H1 (cell line): ENCODE data around the gene HOXD4. TPM values are rescaled to one million over a fixed set of nuclear protein-coding genes. Genes with fewer than 3 reads are reported as not detected.
A peak's percentile ranks its signal among the peaks of the same experiment; 100 is the strongest.

ENCODE experiments used
- CTCF ChIA-PET: fragments of 300-600 bp; sonication (Branson Sonifier 250); formaldehyde crosslinking; loops from one replicate; lab custom pipeline; 2021; ENCODE audit not compliant: partially characterized antibody; lab: Charles Lee
- POLR2A ChIA-PET: fragments of 300-600 bp; sonication (Branson Sonifier 250); formaldehyde crosslinking; loops from one replicate; lab custom pipeline; 2021; ENCODE audit warnings: inconsistent platforms; ENCODE audit not compliant: partially characterized antibody; lab: Charles Lee
- DNase-seq, 2 experiments: peaks; one replicate each; pipeline versions ENCODE4 v3.0.0 to v3.0.0-alpha.2; 2010 to 2022; ENCODE audit warnings: low spot score in 2 of 2, low read depth in 1 of 2, mixed read lengths in 1 of 2
- FAIRE-seq: peaks from 2 replicates; lab custom pipeline; 2011; peaks lifted over from hg19 to GRCh38; lab: Jason Lieb, UNC
- H2AFZ ChIP-seq: 2 replicates; pipeline ENCODE4 v1.8.1; 2012; ENCODE audit warnings: low read length, inconsistent platforms
- H2AK5ac ChIP-seq: 2 replicates; pipeline ENCODE4 v1.6.1; 2013; ENCODE audit warnings: low read depth, low read length
- H2BK120ac ChIP-seq: replicated peaks from 2 replicates; pipeline ENCODE3; 2013; ENCODE audit warnings: low read depth, low read length, inconsistent platforms
- H2BK12ac ChIP-seq: 2 replicates; pipeline ENCODE4 v1.6.1; 2013; ENCODE audit warnings: low read depth, low read length
- H2BK15ac ChIP-seq: 2 replicates; pipeline ENCODE4 v1.6.1; 2013; ENCODE audit warnings: low read length
- H2BK20ac ChIP-seq: 2 replicates; pipeline ENCODE4 v1.6.1; 2013; ENCODE audit warnings: low read length
- H2BK5ac ChIP-seq: 2 replicates; pipeline ENCODE4 v1.6.1; 2013; ENCODE audit warnings: low read depth, low read length
- H3K14ac ChIP-seq: 2 replicates; pipeline ENCODE4 v1.6.1; 2013; ENCODE audit warnings: inconsistent platforms; ENCODE audit not compliant: insufficient read length
- H3K18ac ChIP-seq: 2 replicates; pipeline ENCODE4 v1.6.1; 2013; ENCODE audit warnings: low read length; ENCODE audit errors: extremely low read depth
- H3K23ac ChIP-seq: 2 replicates; pipeline ENCODE4 v1.6.1; 2013; ENCODE audit warnings: inconsistent platforms; ENCODE audit not compliant: insufficient read length
- H3K23me2 ChIP-seq: 2 replicates; pipeline ENCODE4 v1.6.1; 2013; ENCODE audit warnings: low read depth, low read length
- H3K27ac ChIP-seq: 2 replicates; pipeline ENCODE4 v1.6.1; 2011; ENCODE audit warnings: low read depth, low read length, inconsistent platforms
- H3K27me3 ChIP-seq, 4 experiments: replicated peaks in 1 of 4; 1 replicate in 1 of 4; 2 replicates in 3 of 4; pipeline versions ENCODE4 v1.6.1 to v1.8.1; 2011 to 2013; ENCODE audit warnings: low read length in 3 of 4, mild to moderate bottlenecking in 3 of 4, inconsistent platforms in 2 of 4, mixed read lengths in 2 of 4, moderate library complexity in 1 of 4; ENCODE audit not compliant: control insufficient read depth in 3 of 4, insufficient read depth in 3 of 4; ENCODE audit errors: extremely low read depth in 1 of 4
- H3K36me3 ChIP-seq, 4 experiments: 2 replicates each; pipeline versions ENCODE4 v1.6.1 to v1.8.1; 2011 to 2013; ENCODE audit warnings: mild to moderate bottlenecking in 4 of 4, low read length in 3 of 4, moderate library complexity in 2 of 4, control low read depth in 1 of 4, inconsistent platforms in 1 of 4; ENCODE audit not compliant: insufficient read depth in 4 of 4, control insufficient read depth in 2 of 4
- H3K4ac ChIP-seq: replicated peaks from 2 replicates; pipeline ENCODE3; 2013; ENCODE audit warnings: low read length, low read depth, mixed read lengths, inconsistent platforms; ENCODE audit not compliant: insufficient read length
- H3K4me1 ChIP-seq, 4 experiments: replicated peaks in 1 of 4; 1 replicate in 1 of 4; 2 replicates in 3 of 4; pipeline versions ENCODE4 v1.6.1 to v1.8.1; 2011 to 2013; ENCODE audit warnings: low read length in 3 of 4, inconsistent platforms in 2 of 4, mixed read lengths in 1 of 4; ENCODE audit not compliant: insufficient read depth in 4 of 4, control insufficient read depth in 3 of 4
- H3K4me2 ChIP-seq, 2 experiments: 2 replicates each; pipeline versions ENCODE4 v1.6.1 to v1.8.1; 2011 to 2013; ENCODE audit warnings: low read depth in 2 of 2, low read length in 2 of 2, control low read depth in 1 of 2, inconsistent platforms in 1 of 2, mild to moderate bottlenecking in 1 of 2; ENCODE audit not compliant: insufficient read depth in 1 of 2
- H3K4me3 ChIP-seq, 4 experiments: fragments of 200-600, 300-600 bp in 1 of 4; sonication (generic), shearing (Covaris generic), sonication (Bioruptor Twin) in 1 of 4; 2 replicates each; pipeline versions ENCODE4 v1.5.1 to v1.8.1; 2011 to 2016; ENCODE audit warnings: low read length in 4 of 4, low read depth in 3 of 4, control low read depth in 2 of 4, inconsistent platforms in 2 of 4, mild to moderate bottlenecking in 2 of 4, mixed read lengths in 1 of 4, moderate library complexity in 1 of 4; ENCODE audit not compliant: insufficient read depth in 2 of 4; ENCODE audit errors: extremely low read depth in 1 of 4
- H3K56ac ChIP-seq: replicated peaks from 2 replicates; pipeline ENCODE3; 2013; ENCODE audit warnings: low read depth, mild to moderate bottlenecking, mixed read lengths, low read length, inconsistent platforms; ENCODE audit not compliant: insufficient read length
- H3K79me1 ChIP-seq: 2 replicates; pipeline ENCODE4 v1.6.1; 2013; ENCODE audit warnings: low read depth, low read length, control low read depth
- H3K79me2 ChIP-seq, 2 experiments: 2 replicates each; pipeline versions ENCODE4 v1.6.1 to v1.8.1; 2012 to 2013; ENCODE audit warnings: low read length in 2 of 2, mild to moderate bottlenecking in 2 of 2, inconsistent platforms in 1 of 2; ENCODE audit not compliant: insufficient read depth in 2 of 2, control insufficient read depth in 1 of 2
- H3K9ac ChIP-seq, 4 experiments: replicated peaks in 1 of 4; 1 replicate in 1 of 4; 2 replicates in 3 of 4; pipeline versions ENCODE4 v1.6.1 to v1.8.1; 2011 to 2013; ENCODE audit warnings: low read depth in 3 of 4, low read length in 3 of 4, control low read depth in 2 of 4, mild to moderate bottlenecking in 2 of 4, moderate library complexity in 2 of 4, inconsistent platforms in 1 of 4; ENCODE audit errors: extremely low read depth in 1 of 4
- H3K9me3 ChIP-seq, 2 experiments: 2 replicates each; pipeline versions ENCODE4 v1.6.1 to v1.8.1; 2012 to 2013; ENCODE audit warnings: mild to moderate bottlenecking in 2 of 2, moderate library complexity in 2 of 2, control low read depth in 1 of 2, inconsistent platforms in 1 of 2, low read depth in 1 of 2, low read length in 1 of 2, mixed read lengths in 1 of 2; ENCODE audit not compliant: insufficient read depth in 2 of 2
- H4K20me1 ChIP-seq, 2 experiments: replicated peaks in 1 of 2; 2 replicates each; pipeline versions ENCODE3 to v1.8.1; 2011 to 2013; ENCODE audit warnings: inconsistent platforms in 2 of 2, low read length in 2 of 2, mild to moderate bottlenecking in 1 of 2; ENCODE audit not compliant: insufficient read depth in 2 of 2, control insufficient read depth in 1 of 2
- H4K5ac ChIP-seq: 2 replicates; pipeline ENCODE4 v1.6.1; 2013; ENCODE audit warnings: low read length, low read depth, mixed read lengths, inconsistent platforms; ENCODE audit not compliant: insufficient read length
- H4K8ac ChIP-seq: 2 replicates; pipeline ENCODE4 v1.8.0; 2013; ENCODE audit warnings: mild to moderate bottlenecking, moderate library complexity, low read length, inconsistent platforms; ENCODE audit not compliant: insufficient read depth; ENCODE audit errors: extremely low read depth
- H4K91ac ChIP-seq: replicated peaks from 2 replicates; pipeline ENCODE3; 2013; ENCODE audit warnings: low read length, mixed read lengths, inconsistent platforms; ENCODE audit not compliant: insufficient read length
- RNF2 ChIP-seq: fragments of 200-900, 300-1000 bp; sonication (generic); IDR thresholded peaks from 2 replicates; pipeline ENCODE4 v1.7.1; 2016; ENCODE audit warnings: borderline replicate concordance, low read depth, mild to moderate bottlenecking, antibody characterized with exemption, low read length; ENCODE audit not compliant: poor library complexity, severe bottlenecking; ENCODE audit errors: missing control alignments
- SUZ12 ChIP-seq: fragments of 200-600 bp; sonication (generic); IDR thresholded peaks from 2 replicates; pipeline ENCODE4 v1.6.1; 2012; ENCODE audit warnings: mild to moderate bottlenecking, inconsistent platforms, low read length, moderate library complexity, mixed read lengths
- whole genome bisulfite sequencing, 2 experiments: shearing (Covaris generic) in 1 of 2; methylation state at CpG; one replicate each; pipeline versions ENCODE4 v1.1.6 to v1.1.7; 2013 to 2015; ENCODE audit warnings: low lambda C conversion rate in 2 of 2, mixed read lengths in 2 of 2, inconsistent platforms in 1 of 2, low coverage in 1 of 2, missing lambda C conversion rate in 1 of 2; ENCODE audit not compliant: insufficient replicate concordance in 2 of 2, insufficient coverage in 1 of 2, insufficient read length in 1 of 2; ENCODE audit errors: extremely low coverage in 1 of 2, missing lambda C conversion rate in 1 of 2; 5-methylcytosine and 5-hydroxymethylcytosine counted together
- polyA plus RNA-seq, 7 experiments: library from polyadenylated mRNA; depleted of rRNA in 3 of 7; stranded (reverse) in 5 of 7; unstranded in 2 of 7; fragments of >200 nt in 5 of 7; fragments of 200-250 nt in 2 of 7; gene quantifications; 1 replicate in 5 of 7; 2 replicates in 1 of 7; 4 replicates in 1 of 7; pipeline versions ENCODE4 v1.2.1 to v1.2.3, GENCODE V29; 2011 to 2013; ENCODE audit warnings: missing spikeins in 2 of 7, mixed read lengths in 2 of 7
- total RNA-seq: library from RNA; stranded (reverse); fragmentation: NEBNext Ultra II Directional; extraction: Animal tissue kit (Norgen Biotek cat#: 25700); gene quantifications from 2 replicates; pipeline ENCODE4 v1.2.1, GENCODE V29; 2021

Gene HOXD4
- total and polyA plus RNA-seq, 2 of the 8 experiments (the other 6 are each of a cell fraction or from before 2014, with no cell fraction given), result not detected

DNA sequence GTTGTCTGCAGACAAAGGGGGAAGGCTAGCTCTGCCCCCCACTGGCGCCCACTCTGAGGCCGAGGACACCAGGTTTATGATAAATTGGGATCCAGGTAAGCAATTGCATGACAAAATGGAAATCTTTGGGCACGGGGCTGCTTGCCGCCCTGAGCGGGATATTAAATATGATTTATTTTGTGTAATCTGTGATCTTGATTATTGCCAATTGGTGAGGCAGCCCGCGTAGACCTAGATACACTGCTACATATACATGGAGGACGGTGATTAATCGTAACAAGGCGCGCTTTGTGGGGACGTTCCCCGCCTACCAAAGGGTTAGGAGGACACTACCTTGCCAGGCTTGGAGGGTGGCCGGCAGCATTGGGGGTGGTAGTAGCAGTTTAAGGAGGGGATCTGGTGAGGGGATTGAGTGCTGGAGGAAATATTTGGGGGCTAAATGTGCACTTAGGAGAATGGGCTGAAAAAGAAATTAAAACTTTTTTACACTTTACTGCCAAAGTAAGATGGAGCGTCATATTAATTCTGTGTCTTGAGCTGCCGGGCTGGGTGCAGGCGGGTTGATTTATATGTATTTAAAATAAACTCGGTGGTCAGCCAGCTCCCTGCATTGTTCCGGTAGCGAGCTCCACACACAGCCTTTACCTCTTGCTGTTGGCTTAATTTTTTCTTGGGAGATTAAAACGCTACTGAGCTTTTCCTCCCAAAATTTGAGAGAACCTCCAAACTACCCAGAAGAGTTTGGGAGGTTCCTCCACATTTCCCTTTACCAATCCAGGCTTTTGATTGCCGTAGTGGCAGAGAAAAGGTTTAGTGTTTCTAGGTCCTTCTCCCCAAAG is 9.9 kb downstream of the HOXD4 start:
- Histone ChIP-seq H3K79me1 (no peaks in the 10 kb centered on the region), H4K20me1 (peaks cover 39 to 44% of the 10 kb centered on the region in 2 experiments), H4K8ac (no peak overlapping the region), H3K23ac (no peak overlapping the region), H3K27me3 (peaks cover 99 to 100% (median 100%) of the 10 kb centered on the region in 4 experiments), H4K5ac (no peak overlapping the region), H2AK5ac (no peak overlapping the region), H3K23me2 (0 out of 2 replicates have a peak, but pooled peaks cover 2% of the 10 kb centered on the region), H3K27ac (no peak overlapping the region), H3K4me1 (peaks cover 0 to 12% (median 6%) of the 10 kb centered on the region in 4 experiments; a peak in 5 of 7 replicates), H3K36me3 (peaks cover 0 to 10% (median 0%) of the 10 kb centered on the region in 4 experiments; a peak in 1 of 8 replicates), H2BK120ac (no peak overlapping the region), H3K4me2 (peak overlapping the region in 1 of 2 experiments; percentile 39; a peak in 1 of 4 replicates), H2AFZ (no peak overlapping the region), H3K56ac (no peak overlapping the region), H3K79me2 (no peaks in the 10 kb centered on the region), H3K14ac (no peak overlapping the region), H3K9ac (no peak overlapping the region), H4K91ac (no peak overlapping the region), H2BK20ac (no peak overlapping the region), H3K4me3 (no peak overlapping the region), H2BK5ac (no peak overlapping the region), H2BK12ac (no peak overlapping the region; the same call in 1 of the 2 replicates), H3K9me3 (no peaks in the 10 kb centered on the region), H3K18ac (no peak overlapping the region), H2BK15ac (no peak overlapping the region; the same call in 1 of the 2 replicates), H3K4ac (no peak overlapping the region)
- DNase-seq (no peak), FAIRE-seq (no peak)
- ChIA-PET POLR2A (interaction anchor here (1.6 kb wide), 1 partner anchor 10 kb away, joined by 7 read pairs; no protein-coding TSS in a partner anchor), CTCF (interaction anchor here (0.9 to 3.6 kb wide), 23 partner anchors 8 to 988 kb away, joined by 3 to 26 read pairs (median 4); partner anchors contain the start of gene HOXD4)
- WGBS, 2 experiments, result 19% methylated on average over 22 of the region's 22 CpGs; no CpG with 5 or more reads in 1 of the 2 experiments
- no peak; the same call in 1 of the 2 replicates for TF ChIP-seq SUZ12
- TF ChIP-seq RNF2, result peak; percentile 89
